ENCODE results near the gene VPS26C. TPM values are rescaled to one million over a fixed set of nuclear protein-coding genes. Genes with fewer than 3 reads are reported as not detected.

Gene VPS26C
- total and polyA plus RNA-seq, 2 of the 13 experiments (the other 11 are each of a cell fraction or from before 2014, with no cell fraction given), result 30.3 to 39.7 TPM

DNA sequence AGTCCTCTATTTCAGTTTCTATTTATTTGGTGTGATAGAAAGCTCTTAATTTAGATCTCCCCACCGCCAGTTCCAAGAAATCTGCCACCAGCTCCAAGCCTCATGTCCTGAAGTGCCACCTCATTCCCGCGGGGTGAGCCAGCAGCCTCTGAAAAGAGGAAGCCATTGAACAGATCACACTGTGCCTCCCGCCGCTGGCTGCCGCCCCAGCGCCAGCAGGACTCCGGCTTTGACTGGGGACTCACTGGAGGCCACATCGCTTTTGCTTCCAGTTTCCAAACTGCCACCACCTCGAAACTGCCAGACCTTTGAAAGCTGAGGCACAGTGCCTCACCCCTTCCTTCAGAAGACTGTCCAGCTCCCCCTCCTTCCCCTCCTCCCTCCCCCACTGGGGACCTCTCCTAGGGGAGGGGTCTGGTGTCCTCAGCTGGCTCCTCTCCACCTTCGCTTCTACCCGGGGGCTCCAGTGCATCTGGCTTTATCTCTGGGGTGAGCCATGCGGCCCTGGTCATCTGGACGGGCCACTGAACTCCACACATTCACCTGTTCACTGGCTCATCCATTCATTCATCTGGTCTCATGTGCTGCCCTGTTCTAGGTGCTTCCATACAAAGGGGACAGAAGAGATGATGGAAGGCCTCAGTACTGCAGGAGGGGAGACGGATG is 58.9 kb downstream of the VPS26C start (continued):
- TF ChIP-seq, protein P1, sequence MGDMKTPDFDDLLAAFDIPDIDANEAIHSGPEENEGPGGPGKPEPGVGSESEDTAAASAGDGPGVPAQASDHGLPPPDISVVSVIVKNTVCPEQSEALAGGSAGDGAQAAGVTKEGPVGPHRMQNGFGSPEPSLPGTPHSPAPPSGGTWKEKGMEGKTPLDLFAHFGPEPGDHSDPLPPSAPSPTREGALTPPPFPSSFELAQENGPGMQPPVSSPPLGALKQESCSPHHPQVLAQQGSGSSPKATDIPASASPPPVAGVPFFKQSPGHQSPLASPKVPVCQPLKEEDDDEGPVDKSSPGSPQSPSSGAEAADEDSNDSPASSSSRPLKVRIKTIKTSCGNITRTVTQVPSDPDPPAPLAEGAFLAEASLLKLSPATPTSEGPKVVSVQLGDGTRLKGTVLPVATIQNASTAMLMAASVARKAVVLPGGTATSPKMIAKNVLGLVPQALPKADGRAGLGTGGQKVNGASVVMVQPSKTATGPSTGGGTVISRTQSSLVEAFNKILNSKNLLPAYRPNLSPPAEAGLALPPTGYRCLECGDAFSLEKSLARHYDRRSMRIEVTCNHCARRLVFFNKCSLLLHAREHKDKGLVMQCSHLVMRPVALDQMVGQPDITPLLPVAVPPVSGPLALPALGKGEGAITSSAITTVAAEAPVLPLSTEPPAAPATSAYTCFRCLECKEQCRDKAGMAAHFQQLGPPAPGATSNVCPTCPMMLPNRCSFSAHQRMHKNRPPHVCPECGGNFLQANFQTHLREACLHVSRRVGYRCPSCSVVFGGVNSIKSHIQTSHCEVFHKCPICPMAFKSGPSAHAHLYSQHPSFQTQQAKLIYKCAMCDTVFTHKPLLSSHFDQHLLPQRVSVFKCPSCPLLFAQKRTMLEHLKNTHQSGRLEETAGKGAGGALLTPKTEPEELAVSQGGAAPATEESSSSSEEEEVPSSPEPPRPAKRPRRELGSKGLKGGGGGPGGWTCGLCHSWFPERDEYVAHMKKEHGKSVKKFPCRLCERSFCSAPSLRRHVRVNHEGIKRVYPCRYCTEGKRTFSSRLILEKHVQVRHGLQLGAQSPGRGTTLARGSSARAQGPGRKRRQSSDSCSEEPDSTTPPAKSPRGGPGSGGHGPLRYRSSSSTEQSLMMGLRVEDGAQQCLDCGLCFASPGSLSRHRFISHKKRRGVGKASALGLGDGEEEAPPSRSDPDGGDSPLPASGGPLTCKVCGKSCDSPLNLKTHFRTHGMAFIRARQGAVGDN (CRISPR knock-in tag; IDR thresholded peaks at IDR 0.05), result peak; percentile 78
- 0 out of 2 replicates have a peak, but pooled peaks have one; percentile 7 for TF ChIP-seq SALL1 (CRISPR knock-in tag; IDR thresholded peaks at IDR 0.05)
- no peak for TF ChIP-seq NR0B2 (CRISPR knock-in tag; IDR thresholded peaks at IDR 0.05)
- TF ChIP-seq ZNF788 (CRISPR knock-in tag; IDR thresholded peaks at IDR 0.05; ENCODE audit: borderline replicate concordance), result no peak
- 0 out of 2 replicates have a peak, but pooled peaks have one; percentile 50 for TF ChIP-seq NRL (CRISPR knock-in tag; IDR thresholded peaks at IDR 0.05; ENCODE audit: borderline replicate concordance)
- TF ChIP-seq SAFB2 (CRISPR knock-in tag; IDR thresholded peaks at IDR 0.05; ENCODE audit: borderline replicate concordance, low read depth), result no peak
- TF ChIP-seq NFE2L2 (IDR thresholded peaks at IDR 0.05; ENCODE audit: low read length), result no peak
- peak; percentile 16; the same call in 1 of the 2 replicates for TF ChIP-seq MXD4 (CRISPR knock-in tag; IDR thresholded peaks at IDR 0.05)
- TF ChIP-seq SKI (IDR thresholded peaks at IDR 0.05; ENCODE audit: partially characterized antibody), result no peak
- 0 out of 2 replicates have a peak, but pooled peaks have one; percentile 21 for TF ChIP-seq SMAD1 (CRISPR knock-in tag; IDR thresholded peaks at IDR 0.05; ENCODE audit: borderline replicate concordance, low read depth)
- TF ChIP-seq, protein P2, sequence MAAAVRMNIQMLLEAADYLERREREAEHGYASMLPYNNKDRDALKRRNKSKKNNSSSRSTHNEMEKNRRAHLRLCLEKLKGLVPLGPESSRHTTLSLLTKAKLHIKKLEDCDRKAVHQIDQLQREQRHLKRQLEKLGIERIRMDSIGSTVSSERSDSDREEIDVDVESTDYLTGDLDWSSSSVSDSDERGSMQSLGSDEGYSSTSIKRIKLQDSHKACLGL (CRISPR knock-in tag; IDR thresholded peaks at IDR 0.05), result 0 out of 2 replicates have a peak, but pooled peaks have one; percentile 9
- TF ChIP-seq RBFOX2 (IDR thresholded peaks at IDR 0.05; ENCODE audit: low read depth, low read length), result 0 out of 2 replicates have a peak, but pooled peaks have one; percentile 30
- TF ChIP-seq RFX3 (CRISPR knock-in tag; IDR thresholded peaks at IDR 0.05), result no peak
- TF ChIP-seq ZNF572 (CRISPR knock-in tag; IDR thresholded peaks at IDR 0.05), result no peak
- no peak for TF ChIP-seq MAFK (conservative IDR thresholded peaks at IDR 0.05 in 1 of 2, IDR thresholded peaks at IDR 0.05 in 1 of 2; ENCODE audit: low read length in 2 of 2)
- TF ChIP-seq ZNF792 (CRISPR knock-in tag; IDR thresholded peaks at IDR 0.05), result no peak
- no peak for TF ChIP-seq NR3C1 (CRISPR knock-in tag; IDR thresholded peaks at IDR 0.05)
- TF ChIP-seq ZNF546 (CRISPR knock-in tag; conservative IDR thresholded peaks at IDR 0.05), result no peak
- no peak for TF ChIP-seq NR1H2 (CRISPR knock-in tag; IDR thresholded peaks at IDR 0.05; ENCODE audit: borderline replicate concordance, low read depth)
- TF ChIP-seq GFI1 (CRISPR knock-in tag; IDR thresholded peaks at IDR 0.05; ENCODE audit: borderline replicate concordance), result no peak
- no peak for TF ChIP-seq TCF7 (IDR thresholded peaks at IDR 0.05; ENCODE audit: low read depth)
- no peak for TF ChIP-seq THAP11 (CRISPR knock-in tag; IDR thresholded peaks at IDR 0.05)
- TF ChIP-seq, protein P3, sequence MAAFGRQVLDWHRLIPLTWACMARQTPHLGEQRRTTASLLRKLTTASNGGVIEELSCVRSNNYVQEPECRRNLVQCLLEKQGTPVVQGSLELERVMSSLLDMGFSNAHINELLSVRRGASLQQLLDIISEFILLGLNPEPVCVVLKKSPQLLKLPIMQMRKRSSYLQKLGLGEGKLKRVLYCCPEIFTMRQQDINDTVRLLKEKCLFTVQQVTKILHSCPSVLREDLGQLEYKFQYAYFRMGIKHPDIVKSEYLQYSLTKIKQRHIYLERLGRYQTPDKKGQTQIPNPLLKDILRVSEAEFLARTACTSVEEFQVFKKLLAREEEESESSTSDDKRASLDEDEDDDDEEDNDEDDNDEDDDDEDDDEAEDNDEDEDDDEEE (CRISPR knock-in tag; IDR thresholded peaks at IDR 0.05), result 0 out of 2 replicates have a peak, but pooled peaks have one; percentile 39
- no peak for TF ChIP-seq POLR2A (IDR thresholded peaks at IDR 0.05; ENCODE audit: insufficient read depth in 1 of 2, low read depth in 2 of 2, low read length in 2 of 2)

Data from HepG2 (cell line).